ENCODE data around the gene ARID1B.

Gene ARID1B

DNA sequence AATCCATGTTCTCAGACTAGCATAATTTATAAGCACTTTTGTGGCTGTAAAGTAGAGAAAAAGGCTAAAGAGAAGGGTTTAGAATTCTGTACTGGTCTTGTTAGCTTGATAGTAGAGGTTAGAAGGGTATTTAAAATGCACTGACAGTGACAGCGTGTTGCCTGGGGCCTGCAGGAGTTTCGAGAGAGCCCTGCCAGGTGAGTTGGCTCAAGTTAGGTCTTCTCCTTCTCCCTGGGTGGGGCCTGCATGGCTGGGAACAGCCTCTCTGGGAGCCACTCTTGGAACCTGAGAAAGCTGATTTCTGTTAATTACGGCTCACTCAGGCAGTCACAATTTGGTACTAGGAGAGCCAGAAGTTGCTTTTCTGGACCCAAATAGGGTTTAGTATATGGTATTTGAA is 103.7 kb downstream of the ARID1B start:
- no peak for DNase-seq (ENCODE audit: low spot score)

DNA sequence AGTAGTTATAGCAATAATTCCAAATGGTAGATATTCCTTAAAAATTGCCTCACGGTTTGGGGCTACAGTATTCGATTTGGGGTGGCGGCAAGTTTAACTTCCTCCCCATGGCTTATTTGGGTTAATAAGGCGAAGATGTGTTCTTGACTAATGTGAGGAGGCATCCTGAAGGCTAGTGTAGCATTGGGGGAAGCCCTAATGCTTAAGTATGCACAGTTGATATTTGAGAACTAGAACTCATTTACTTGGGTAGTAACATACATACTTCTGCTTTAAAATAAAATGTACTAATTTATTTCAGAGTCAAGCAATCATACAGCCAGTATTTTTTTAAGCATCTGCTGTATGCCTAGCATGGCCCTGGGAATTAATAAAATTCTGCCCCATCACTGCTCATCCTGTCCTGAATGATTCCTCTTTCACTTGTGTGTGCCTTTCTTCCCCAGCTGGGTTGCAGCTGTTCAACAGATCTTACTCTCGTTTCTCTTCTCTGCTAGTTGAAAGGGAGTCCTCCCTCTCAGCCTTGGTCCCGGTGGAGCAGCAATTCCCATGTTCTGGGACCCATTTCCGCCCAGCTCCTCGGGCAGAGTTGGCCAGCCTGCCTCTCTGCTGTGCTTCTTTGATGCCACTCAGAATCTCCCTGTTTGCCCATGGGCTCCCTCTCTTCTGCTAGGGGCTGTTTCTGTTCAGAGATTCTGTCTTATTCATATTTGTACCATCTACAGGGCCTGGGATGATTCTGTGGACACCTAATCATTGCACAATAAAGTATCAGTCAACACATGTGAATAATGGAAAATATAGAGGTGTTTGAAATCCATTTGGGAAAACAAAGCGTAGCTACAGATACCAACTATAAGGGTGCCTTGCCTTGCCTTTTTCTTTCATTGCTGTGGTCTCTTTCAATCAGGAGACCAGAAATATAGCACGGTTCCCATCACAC is 104.8 kb downstream of the ARID1B start:
- peak; percentile 16 for DNase-seq (ENCODE audit: low spot score)

DNA sequence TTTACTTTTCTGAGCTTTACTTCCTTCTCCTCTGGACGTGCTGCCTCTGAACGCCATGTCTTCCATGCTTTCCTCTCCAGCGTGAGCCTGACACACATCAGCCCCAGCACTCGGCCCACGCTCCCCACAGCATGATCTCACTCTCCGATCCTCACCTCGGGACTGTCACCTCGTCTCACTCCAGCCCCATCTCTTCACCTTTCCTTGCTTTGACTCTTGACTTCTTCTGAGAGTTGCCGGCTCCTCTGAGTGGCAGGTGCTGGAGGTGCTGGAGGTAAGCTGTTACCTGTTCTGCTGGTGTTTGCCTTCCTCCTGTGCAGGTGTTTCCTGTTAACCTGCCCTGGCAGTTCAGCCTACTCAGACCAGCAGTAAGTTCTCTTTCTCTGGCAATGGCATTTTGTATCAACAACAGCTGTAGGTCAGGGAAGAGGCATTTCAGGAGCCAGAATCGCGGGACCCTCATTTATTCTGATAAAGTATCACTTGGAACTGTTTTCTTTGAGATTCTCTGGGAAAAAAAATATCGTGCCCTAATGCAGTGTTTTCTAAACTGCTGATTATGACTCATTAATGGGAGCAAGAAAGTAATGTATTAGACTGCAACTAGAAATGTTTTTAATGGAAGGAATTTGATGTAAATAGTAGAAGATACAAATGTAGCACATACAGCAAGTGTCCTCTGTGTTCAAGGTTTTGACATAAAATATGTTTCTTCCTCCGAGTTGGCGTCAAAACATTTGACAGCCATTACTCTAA is 106.5 kb downstream of the ARID1B start:
- no peak for DNase-seq (ENCODE audit: low spot score)

DNA sequence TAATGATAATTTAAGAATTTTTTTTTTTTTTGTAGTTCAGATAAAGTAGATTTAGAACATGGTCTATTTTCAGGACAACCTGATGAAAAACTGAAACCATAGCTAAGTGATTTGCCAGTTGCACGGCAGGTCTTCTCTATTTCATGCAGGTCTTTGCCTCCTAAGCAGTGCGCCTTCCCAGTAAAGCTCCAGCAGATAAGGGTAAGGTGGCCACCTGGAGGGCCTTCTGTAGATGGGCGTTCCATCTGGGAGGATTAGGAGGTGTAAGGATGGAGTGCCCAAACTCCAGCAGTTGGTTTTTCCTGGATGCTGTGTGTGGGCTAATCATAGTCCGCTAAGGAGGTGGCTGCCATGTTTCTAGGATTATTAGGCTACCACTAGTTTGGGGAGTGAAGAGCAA is 107.1 kb downstream of the ARID1B start:
- DNase-seq (ENCODE audit: low spot score) = no peak

DNA sequence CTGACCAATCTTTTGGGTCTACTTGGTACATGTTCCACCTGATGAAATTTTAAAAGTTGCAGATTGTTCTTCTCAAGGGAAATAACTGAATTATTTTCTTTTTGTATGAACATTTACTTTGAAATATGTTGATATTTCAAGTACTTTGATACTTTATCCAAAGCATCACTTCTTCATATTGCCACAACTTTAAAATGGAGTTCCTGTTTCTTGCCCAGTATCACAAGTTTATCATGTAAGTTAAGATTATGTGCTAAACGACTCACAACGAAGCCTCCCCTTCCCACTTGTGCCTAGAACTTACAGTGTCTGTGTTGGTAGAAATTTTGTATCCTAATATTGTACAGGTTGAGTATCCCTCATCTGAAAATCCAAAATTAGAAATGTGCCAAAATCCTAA is 108.4 kb downstream of the ARID1B start:
- DNase-seq (ENCODE audit: low spot score) = no peak

DNA sequence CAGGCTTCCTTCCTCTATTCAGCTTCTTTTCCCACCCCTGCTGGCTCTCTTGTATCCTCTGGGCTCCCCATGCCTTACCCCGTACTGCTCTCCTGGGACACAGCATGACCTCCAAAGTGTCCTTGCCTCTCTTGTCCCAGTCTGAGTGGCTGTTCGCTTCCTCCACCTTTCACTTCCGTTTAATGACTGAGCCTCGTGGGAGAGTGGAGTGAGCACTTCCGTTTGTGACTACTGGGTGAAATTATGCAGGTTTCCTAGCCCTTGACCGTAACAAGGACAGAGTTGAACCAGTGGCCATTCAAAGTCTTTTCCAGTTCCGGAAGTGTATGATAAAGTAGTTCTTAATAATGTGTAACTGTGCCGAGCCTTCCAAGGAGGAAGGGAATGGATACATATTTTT is 109.2 kb downstream of the ARID1B start:
- DNase-seq (ENCODE audit: low spot score) = no peak

DNA sequence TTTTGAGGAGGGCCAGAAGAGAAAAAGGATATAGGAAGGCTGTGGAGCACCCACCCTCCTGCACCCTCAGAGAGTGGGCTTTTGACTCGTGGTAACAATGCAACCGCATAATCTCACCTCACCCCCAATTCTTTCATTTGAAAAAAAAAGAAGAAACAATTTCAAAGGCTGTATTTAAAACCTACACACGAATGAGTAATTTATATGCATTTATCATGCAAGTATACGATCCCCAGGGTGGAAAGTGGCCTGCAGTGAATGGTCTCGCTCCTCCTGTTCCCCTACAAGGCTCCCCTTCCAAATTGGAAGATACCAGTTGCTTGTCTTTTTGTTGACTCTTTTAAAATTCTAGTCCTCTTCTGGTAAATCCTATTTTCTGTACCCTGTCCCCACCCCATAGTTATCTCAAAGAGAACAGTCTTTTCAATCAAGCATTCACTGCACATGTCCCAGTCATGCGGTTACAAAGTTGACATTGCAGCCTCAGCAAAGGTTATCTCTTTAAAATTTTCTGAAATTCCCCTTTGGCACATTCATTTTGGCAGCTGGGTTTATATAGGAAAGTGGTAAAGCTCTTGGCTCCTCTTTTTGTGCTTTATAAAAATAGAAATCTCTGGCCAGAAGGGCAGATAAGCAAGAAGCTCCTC is 110.6 kb downstream of the ARID1B start:
- DNase-seq (ENCODE audit: low spot score) = no peak

DNA sequence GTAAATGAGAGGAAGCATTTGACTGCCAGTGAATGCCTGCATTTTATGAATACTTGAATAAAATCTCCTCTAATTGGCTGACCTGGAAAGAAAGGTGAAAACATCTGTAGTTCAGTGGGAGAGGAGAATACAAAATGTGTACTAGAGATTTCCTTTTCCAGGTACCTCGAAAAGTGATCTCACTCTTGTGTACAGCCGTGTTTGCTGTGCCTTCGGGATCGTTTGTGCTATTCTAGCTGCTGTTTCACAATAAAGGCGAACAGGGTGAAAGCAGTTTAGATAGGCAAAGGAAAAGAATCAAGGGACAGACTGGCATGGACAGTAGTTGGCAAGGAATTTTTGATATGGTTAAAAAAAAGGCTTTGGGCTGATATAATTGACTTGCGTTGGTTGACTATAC is 112.3 kb downstream of the ARID1B start:
- no peak for DNase-seq (ENCODE audit: low spot score)

DNA sequence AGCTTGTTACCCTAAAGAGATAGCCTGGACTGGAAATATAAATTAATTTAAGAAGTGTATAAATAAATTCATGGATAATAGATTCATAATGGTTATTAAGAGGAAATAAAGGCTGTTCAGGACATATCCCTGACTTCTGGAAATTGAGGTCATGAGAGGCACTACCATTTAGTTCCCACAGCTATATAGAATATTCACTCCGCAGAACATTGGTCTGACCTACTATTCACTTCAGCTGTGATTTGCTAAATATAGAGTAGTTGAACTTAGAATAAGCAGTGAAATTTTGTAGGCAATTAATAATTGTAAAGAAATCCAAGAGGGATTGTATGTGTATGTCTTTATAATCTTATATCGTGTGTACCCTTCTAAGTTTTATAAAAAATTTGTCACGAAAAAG is 112.8 kb downstream of the ARID1B start:
- no peak for DNase-seq (ENCODE audit: low spot score)

DNA sequence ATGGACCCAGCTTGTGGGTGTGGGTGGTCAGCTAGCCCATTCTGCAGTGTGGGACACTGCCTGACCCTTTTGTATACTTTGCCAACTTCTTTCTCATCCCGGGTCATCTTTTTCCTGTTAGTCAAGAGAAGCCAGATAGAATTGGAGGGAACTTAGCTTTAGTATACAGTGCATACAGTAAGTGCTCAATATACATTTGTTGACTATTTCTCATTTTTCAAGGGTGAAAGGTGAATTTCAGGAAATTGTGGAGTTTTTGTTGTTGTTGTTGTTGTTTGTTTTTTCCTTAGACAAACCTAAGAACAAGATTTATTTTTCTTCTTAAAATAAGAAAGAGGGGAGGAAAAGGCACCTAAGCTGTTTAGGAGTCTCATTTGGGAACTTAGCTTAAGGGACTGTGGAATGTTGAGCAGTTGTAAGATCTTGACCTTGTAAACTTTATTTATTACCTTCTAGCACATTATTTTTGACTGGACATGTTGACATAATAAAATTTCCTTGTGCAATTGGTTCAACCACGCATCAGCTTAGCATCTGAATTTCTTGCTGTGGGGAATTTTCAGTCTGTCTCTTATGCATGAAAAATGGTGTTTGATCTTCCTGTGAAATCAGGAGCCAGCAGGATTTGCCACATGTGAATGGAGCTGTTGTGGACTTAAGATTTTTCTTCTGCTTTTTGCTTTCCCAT is 113.6 kb downstream of the ARID1B start:
- peak; percentile 31 for DNase-seq (ENCODE audit: low spot score)

DNA sequence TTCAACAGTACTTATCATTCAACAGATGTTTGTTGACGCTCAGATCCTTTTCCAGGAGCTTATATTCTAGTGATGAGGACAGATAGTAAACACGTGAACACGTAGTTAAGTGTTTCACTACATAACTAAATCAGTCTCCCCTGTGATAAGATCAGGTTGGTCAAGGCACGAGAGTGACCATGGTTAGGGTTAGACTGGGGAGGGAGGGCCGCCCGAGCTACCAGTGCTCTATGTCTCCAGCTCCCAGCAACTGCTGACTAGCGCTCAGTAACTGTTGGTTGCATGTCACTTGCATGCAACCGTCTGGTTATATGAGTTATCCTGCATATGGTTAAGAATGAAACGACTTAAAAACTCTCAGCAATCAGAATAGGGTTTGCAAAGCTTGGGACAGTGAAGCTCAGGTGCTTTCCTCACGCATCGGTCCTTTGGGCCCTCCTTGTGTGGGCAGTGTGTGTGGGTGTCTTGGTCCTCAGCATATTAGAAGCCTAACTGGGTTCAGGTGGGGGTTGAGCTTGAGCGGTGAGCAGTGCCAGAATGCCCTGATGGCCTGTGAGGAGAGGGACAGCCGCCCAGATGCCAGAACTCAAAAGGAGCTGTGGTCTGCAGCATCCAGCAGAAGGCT is 120.8 kb downstream of the ARID1B start:
- no peak for DNase-seq (ENCODE audit: low spot score)

DNA sequence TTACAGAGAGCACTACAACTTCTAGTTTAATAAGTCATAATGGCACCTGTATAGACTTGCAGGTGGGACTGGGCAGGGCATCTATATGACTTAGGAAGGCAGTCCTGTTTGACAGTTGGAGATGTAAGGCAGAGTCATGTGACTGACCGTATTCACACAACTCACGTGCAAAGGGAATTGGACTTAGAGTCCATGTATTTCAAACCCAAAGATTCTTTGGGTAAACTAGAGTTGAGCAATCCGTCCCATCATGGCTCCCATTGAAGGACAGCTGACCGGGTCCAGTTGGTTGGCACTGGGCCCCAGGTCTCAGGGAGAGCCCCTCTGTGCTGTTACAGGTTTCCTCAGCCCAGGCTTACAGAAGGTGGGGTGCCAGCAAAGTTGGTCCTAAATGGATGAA is 121.9 kb downstream of the ARID1B start:
- DNase-seq (ENCODE audit: low spot score) = no peak

DNA sequence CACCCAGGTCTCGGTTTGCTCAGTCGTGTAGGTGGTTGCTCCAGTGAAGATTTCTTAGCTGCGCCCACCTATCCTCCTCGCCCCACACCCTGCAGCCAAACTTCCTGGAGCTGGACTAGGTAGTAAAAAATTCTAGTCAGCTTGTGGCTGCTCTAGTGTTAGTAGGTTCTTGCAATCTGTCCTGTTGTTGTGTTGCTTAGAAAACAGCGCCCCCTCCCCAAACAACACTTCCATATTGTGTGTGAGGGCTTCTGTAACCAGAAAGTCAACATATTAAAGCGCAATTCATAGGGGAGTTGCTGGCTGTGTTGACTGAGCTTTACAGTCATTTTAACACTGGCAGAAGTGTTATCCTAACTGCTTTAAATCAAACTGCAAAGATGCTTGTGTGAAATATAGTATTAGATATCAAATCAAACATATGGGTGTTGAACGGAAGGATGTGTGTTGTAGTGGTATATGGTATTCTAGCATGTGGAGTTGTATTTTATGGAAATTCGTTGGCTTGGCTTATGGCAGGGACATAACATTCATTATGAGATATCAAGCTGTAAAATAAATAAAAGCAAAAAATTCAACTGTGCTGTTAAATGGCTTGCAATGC is 122.5 kb downstream of the ARID1B start:
- DNase-seq (ENCODE audit: low spot score) = no peak

DNA sequence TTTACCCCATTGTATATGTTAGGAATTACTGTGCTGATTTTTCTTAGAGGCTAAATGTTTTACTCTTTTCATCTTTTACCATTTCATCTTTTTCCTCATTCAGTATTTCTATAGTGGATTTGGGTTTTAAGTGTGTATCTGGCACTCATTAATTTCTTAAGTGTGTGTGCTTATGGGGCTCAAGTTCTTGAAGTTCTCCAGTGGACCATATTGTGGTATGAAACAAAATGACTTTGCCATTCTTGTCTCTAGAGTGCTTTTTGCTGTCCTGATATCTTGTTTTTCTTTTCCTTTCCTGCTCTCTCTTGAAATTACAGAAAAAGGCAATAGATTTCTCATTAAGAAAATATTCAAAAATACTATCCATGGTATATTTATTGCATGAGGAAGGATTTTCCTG is 123.1 kb downstream of the ARID1B start:
- DNase-seq (ENCODE audit: low spot score) = no peak

DNA sequence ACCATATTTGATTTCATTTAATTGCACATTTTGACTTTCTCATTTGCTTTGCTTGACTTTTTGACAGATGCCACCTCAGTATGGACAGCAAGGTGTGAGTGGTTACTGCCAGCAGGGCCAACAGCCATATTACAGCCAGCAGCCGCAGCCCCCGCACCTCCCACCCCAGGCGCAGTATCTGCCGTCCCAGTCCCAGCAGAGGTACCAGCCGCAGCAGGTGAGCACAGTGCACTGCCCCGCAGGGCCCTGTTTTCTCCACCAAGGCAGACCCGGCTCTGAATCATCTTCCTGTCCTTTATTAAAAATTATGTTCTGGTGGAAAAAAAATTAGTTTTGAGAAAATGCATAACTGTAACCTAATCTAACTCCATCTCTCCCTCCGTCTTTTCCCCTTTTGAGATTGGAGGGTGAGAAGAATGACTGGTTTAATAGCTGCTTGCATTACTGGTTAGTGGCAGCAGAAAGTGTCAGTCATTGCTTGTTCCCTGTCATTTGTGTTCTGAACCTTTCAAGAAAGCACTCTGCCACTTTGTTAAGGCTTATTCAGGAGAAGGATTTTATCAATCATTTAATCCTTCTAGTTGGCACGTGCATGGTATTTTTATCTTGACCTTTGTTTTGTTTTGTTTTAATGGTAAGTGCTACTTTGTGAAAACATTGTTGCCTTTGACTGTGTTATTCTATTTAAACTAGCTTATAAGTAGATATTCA is 124.3 kb downstream of the ARID1B start:
- DNase-seq (ENCODE audit: low spot score) = no peak

DNA sequence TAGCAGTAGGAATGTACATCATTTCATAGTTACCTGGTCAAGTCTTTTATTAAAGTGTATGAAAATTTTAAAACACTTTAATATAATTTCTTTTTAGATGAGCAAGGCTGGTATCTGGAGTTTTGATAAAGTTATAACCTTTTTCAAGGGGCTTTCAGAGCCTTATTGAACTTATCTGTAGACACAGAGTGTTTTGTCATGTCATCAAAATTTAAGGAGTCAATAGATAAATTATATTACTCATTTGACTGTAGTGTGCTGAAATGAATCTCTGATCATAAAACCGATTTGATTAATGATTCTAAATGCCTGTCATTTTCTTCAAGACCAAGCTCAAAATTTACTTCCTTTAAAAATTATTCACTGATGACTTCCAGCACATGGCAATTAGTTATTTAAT is 125.6 kb downstream of the ARID1B start:
- DNase-seq (ENCODE audit: low spot score) = no peak

DNA sequence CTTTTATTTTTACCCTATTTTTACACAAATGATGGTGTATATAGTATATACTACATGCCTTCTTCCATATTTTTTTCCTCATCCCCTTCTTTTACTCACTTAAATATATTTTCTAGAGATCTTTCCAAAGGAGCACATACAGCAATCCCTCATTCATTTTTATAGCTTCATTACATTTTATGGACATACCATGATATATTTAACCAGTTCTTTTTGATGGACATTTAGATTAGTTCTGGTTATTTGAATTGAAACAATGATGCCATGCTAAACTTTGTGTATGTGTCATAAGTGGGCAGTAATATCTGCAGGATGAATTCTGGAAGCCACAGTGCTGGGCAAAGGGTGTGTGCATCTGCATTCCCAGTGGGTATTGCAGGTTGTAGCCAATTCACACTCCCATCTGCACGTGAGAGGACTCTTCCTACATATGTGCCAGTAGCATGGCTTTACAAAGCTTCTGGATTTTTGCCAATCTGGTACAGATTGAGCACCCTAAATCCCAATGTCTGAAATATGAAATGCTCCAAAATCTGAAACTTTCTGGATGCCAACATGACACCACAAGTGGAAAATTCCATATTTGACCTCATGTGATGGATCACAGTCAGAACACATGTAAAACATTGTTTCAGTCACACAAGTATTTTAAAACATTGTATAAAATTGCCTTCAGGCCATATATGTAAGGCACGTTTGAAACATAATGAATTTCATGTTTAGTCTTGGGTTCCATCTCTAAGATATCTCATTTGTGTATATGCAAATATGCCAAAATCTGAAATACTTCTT is 127.2 kb downstream of the ARID1B start:
- DNase-seq (ENCODE audit: low spot score) = no peak

DNA sequence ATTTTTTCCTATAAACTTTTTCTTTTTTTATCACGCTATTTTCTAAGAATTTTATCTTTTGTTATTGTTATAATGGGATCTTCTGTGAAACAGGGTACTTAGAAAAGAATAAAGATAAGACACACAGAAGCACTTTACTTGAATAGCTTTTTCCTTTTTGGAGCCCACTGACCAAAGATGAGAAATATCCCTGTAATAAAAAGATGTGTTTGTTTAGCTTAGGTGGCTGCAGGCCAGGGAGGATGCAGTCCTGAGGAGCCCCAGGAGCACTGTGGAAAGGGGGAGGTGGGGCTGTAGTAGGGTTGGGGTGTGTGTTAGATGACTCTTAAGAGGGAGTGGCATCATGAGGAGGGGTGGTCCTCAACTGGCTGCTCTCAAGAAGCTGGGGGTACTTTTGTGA is 128.6 kb downstream of the ARID1B start:
- DNase-seq (ENCODE audit: low spot score) = no peak

DNA sequence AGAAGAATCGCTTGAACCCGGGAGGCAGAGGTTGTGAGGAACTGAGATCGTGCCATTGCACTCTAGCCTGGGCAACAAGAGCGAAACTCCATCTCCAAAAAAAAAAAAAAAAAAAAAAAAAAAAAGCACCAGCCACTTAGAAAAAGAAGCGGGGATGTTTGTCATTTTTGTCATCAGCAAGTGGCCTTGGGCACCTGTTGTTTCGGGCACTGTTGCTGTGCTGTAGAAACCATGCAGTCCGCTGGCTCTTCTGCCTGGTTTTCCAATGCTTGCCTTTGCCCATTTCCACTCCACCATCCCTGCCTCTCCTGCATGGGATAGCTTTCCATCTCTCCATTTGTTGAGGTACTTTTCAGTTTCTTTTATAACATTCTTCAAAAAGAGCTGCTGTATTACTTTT is 129.3 kb downstream of the ARID1B start:
- DNase-seq (ENCODE audit: low spot score) = no peak
